NT2/D1 (cell line): Measurements from ENCODE around the gene ARF1.

Experiments used
- DNase-seq: peaks from one replicate; pipeline ENCODE4 v3.0.0-alpha.2; 2011; ENCODE audit warnings: low read depth, low spot score
- H3K27me3 ChIP-seq: 2 replicates; pipeline ENCODE4 v1.6.0; 2011; ENCODE audit warnings: mild to moderate bottlenecking; ENCODE audit not compliant: insufficient read length, insufficient read depth
- H3K36me3 ChIP-seq: 2 replicates; pipeline ENCODE4 v1.6.1; 2011; ENCODE audit warnings: mild to moderate bottlenecking, low read length, mixed read lengths; ENCODE audit not compliant: insufficient read depth, insufficient read length
- H3K4me1 ChIP-seq: 2 replicates; pipeline ENCODE4 v1.5.1; 2011; ENCODE audit not compliant: insufficient read depth, insufficient read length
- H3K4me3 ChIP-seq: 2 replicates; pipeline ENCODE4 v1.5.1; 2011; ENCODE audit warnings: low read depth; ENCODE audit not compliant: insufficient read length
- H3K9ac ChIP-seq: 2 replicates; pipeline ENCODE4 v1.6.0; 2011; ENCODE audit warnings: low read depth; ENCODE audit not compliant: insufficient read length
- H3K9me3 ChIP-seq: 2 replicates; pipeline ENCODE4 v1.5.1; 2011; ENCODE audit warnings: mild to moderate bottlenecking, low read length; ENCODE audit not compliant: insufficient read depth
- SUZ12 ChIP-seq: IDR thresholded peaks from 2 replicates; pipeline ENCODE4 v1.6.1; 2011; ENCODE audit not compliant: insufficient read length, insufficient read depth; ENCODE audit errors: extremely low read depth
- YY1 ChIP-seq: IDR thresholded peaks from 2 replicates; pipeline ENCODE4 v1.6.1; 2011; ENCODE audit not compliant: insufficient read length, insufficient read depth
- ZNF274 ChIP-seq: IDR thresholded peaks from 2 replicates; pipeline ENCODE4 v1.6.1; 2011; ENCODE audit warnings: mild to moderate bottlenecking, low read depth, low read length

The ARF1 gene

DNA sequence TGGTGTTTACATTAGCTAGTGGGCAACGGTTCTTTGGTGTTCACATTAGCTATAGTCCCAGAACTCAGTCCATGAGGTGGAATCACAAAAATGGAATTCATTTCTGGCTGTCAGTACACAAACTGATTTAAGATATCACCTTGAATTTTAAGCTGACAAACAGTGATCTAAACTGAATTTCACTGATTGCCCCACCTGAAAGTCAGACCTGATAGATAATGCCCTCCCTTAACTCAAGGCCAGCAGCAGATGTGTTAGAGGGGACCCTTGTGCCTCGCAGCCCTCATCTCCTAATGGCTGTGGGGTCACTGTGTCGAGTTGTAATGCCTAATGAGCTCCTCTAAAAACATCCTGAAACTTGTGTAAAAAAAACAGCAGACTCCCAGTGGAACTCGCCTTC, 8.6 kb downstream of the ARF1 start:
- Histone ChIP-seq H3K27me3 (no peaks in the 10 kb centered on the region), H3K9me3 (peaks cover 48% of the 10 kb centered on the region; the same call in 1 of the 2 replicates), H3K36me3 (peaks cover 87% of the 10 kb centered on the region), H3K4me3 (no peak overlapping the region), H3K9ac (no peak overlapping the region), H3K4me1 (peaks cover 15% of the 10 kb centered on the region)
- TF ChIP-seq YY1 (no peak), SUZ12 (no peak)
- DNase-seq = no peak

DNA sequence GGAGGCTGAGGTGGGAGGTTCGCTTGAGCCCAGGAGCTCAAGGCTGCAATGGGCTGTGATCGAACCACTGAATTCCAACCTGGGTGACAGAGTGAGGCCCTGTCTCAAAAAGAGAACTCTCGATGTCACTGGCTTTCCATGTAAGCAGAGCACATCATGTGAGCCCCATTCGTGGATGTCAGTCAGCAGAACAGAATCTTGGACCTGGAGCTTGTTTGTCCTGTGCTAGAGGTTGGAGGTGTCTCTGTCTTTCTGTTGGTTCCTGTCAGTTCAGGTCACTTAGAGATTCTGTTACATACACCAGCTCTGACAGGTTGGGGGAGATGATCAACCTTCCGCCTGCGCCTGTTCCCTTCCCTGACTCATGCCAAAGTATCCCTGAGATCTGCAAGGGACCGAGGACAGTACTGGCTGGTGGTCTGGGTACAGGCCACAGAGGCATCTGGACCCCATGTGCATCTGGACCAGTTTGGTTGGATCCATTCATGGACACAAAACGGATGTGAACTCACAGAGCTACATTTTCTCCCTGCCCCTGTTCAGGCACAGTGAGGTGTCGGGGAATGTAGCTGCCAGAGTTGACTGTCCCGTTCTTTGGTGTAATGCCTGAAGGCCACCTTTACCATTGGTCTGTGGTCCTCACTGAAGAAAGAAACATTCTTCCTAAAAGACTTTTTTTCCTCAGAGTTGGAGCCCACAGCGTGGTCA, 10.0 kb downstream of the ARF1 start:
- no peak overlapping the region for H3K9ac ChIP-seq
- peaks cover 15% of the 10 kb centered on the region for H3K4me1 ChIP-seq
- no peaks in the 10 kb centered on the region for H3K27me3 ChIP-seq
- no peak for DNase-seq
- peaks cover 48% of the 10 kb centered on the region; the same call in 1 of the 2 replicates for H3K9me3 ChIP-seq
- H3K36me3 ChIP-seq = peaks cover 95% of the 10 kb centered on the region
- no peak for TF ChIP-seq YY1
- no peak for TF ChIP-seq ZNF274
- no peak for TF ChIP-seq SUZ12
- H3K4me3 ChIP-seq = no peak overlapping the region

DNA sequence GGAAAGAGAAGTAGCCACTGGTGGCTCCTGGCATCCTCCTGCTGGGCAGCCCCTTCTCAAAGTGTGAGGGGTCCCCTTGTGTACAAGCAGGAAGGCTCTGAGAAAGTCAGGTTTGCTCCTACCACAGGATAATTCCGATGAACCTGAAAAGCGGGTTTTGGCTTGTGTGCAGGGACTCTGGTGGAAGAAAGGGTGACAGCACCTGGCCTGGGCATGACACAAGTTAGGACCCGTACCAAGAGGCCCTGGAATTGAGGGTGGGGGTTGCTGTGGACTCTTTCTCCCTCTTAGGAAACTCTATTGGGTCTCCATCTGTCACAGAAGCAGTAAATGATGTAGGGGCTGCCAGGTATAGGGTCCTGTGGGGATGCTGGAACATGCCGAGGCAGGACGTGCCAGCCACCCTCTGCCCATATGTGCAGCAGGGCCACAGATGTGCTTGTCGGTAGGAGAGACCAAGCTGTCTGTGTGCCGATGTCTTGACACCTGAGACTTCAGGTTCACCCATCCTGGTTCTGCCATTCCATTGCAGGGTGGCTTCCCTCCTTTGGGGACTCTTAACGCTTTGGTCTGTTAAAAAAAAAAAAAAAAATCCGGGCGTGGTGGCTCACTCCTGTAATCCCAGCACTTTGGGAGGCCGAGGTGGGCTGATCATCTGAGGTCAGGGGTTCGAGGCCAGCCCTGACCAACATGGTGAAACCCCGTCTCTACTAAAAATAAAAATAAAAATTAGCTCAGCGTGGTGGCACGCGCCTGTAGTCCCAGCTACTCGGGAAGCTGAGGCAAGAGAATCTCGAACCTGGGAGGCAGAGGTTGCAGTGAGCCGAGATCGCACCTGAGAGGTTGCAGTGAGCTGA, 10.8 kb downstream of the ARF1 start:
- H3K9me3 ChIP-seq = peaks cover 48% of the 10 kb centered on the region; the same call in 1 of the 2 replicates
- no peak for DNase-seq
- peaks cover 96% of the 10 kb centered on the region for H3K36me3 ChIP-seq
- no peaks in the 10 kb centered on the region for H3K27me3 ChIP-seq
- no peak overlapping the region for H3K4me3 ChIP-seq
- H3K9ac ChIP-seq = no peak overlapping the region
- peaks cover 11% of the 10 kb centered on the region for H3K4me1 ChIP-seq
- no peak for TF ChIP-seq ZNF274
- no peak for TF ChIP-seq SUZ12
- TF ChIP-seq YY1 = no peak

DNA sequence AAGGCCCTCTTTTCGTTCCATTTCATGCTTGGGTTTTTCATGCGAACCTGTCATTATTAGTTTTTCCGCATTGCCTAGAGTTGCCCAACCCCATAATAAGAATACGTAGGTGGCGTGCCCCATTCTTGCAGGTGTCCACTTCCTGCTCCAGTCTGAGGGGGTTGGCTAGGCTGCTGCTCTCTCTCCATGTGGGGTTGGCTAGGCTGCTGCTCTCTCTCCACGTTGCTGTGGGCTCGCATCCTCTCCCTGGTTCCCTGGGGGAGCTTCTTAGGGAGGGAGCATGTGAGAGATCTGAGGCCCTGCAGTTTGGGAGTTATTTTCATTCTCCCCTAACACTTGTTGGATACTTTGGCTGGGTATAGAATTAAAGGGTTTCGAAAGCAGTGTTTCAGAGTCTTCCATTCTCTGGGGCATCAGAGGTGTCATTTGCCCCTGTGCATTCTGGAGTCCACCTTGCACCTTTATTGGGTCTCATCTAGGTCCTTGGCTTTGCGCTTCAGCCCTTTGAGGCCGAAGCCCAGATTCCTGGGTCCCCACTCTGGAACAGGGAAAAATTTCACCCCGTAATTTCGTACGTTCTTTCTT, 12.0 kb downstream of the ARF1 start:
- H3K36me3 ChIP-seq = peaks cover 96% of the 10 kb centered on the region
- DNase-seq = no peak
- TF ChIP-seq ZNF274 = no peak
- TF ChIP-seq SUZ12 = no peak
- no peak for TF ChIP-seq YY1
- H3K4me3 ChIP-seq = no peak overlapping the region
- no peaks in the 10 kb centered on the region for H3K27me3 ChIP-seq
- peaks cover 48% of the 10 kb centered on the region; the same call in 1 of the 2 replicates for H3K9me3 ChIP-seq
- H3K9ac ChIP-seq = no peak overlapping the region
- peaks cover 5% of the 10 kb centered on the region for H3K4me1 ChIP-seq

DNA sequence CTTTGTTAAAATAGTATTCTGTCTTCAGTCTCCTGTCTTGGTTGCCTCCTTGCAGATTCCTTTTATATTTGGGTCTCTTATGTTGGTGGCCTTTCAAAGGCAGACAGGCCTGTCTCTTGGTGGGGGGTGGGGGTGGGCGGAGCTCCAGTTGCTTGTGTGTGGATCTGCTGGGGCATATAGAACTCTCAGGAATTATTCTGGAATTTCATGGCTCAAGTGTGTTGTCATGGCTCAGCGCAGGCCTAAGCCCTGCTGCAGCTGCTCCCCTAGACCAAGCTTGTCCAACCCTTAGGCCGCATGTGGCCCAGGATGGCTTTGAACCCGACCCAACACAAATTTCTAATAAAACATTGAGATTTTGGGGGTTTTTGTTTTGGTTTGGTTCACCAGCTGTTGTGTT, 12.7 kb downstream of the ARF1 start:
- H3K27me3 ChIP-seq = no peaks in the 10 kb centered on the region
- no peak overlapping the region for H3K9ac ChIP-seq
- H3K4me1 ChIP-seq = peaks cover under 1% of the 10 kb centered on the region
- TF ChIP-seq YY1 = no peak
- no peak for TF ChIP-seq SUZ12
- no peak for TF ChIP-seq ZNF274
- peaks cover 96% of the 10 kb centered on the region for H3K36me3 ChIP-seq
- DNase-seq = no peak
- H3K9me3 ChIP-seq = peaks cover 48% of the 10 kb centered on the region; the same call in 1 of the 2 replicates
- H3K4me3 ChIP-seq = no peak overlapping the region

DNA sequence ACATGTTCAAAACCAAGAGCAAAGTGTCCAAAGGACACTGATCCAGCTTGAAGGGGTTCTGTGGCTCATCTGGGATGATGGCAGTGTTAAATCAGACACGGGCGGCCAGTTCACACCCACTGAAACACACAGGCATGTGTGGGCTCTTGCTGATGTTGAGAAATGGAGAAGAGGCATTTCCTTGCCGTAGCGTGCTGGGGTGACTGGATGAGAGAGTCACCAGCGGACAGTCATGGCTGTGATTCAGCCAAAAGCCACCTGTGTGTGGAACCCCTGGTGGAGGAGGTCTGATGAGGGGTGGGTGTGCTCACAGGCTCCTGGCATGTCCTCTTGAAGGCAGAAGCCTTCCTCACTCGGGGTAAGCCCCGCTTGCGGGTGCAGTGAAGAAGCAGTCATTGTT, 13.4 kb downstream of the ARF1 start:
- Histone ChIP-seq H3K36me3 (peaks cover 95% of the 10 kb centered on the region), H3K4me1 (peaks cover 3% of the 10 kb centered on the region), H3K9me3 (peaks cover 44% of the 10 kb centered on the region; the same call in 1 of the 2 replicates), H3K4me3 (no peak overlapping the region), H3K27me3 (no peaks in the 10 kb centered on the region), H3K9ac (no peak overlapping the region)
- TF ChIP-seq YY1 (no peak), ZNF274 (no peak), SUZ12 (no peak)
- DNase-seq = no peak
